Uterus (tissue), 4 donors: ENCODE results near the gene SORCS3. TPM values are rescaled to one million over a fixed set of nuclear protein-coding genes. Genes with fewer than 3 reads are reported as not detected.

Experiments
- DNase-seq, 2 donors: peaks; one replicate each; pipeline ENCODE4 v3.0.0-alpha.2; 2019 to 2020
- H3K27ac ChIP-seq, 2 donors: fragments of 200-600 bp; sonication (generic); 1 replicate in 1 of 2; 2 replicates in 1 of 2; pipeline ENCODE4 v1.5.1; 2016 to 2018
- H3K27me3 ChIP-seq, 2 donors: fragments of 200-600 bp; sonication (generic); one replicate each; pipeline ENCODE4 v1.5.1; 2018 to 2019; ENCODE audit warnings: control low read depth in 1 of 2
- H3K36me3 ChIP-seq, 2 donors: fragments of 200-600 bp; sonication (generic); one replicate each; pipeline ENCODE4 v1.5.1; 2019; ENCODE audit warnings: control low read depth in 1 of 2
- H3K4me1 ChIP-seq, 2 donors: fragments of 200-600 bp; sonication (generic); one replicate each; pipeline ENCODE4 v1.5.1; 2018 to 2019; ENCODE audit warnings: control low read depth in 1 of 2
- H3K4me3 ChIP-seq, 2 donors: fragments of 200-600 bp; sonication (generic); 1 replicate in 1 of 2; 2 replicates in 1 of 2; pipeline ENCODE4 v1.5.1; 2018 to 2019; ENCODE audit warnings: mild to moderate bottlenecking in 1 of 2
- H3K9me3 ChIP-seq, 2 donors: fragments of 200-600 bp; sonication (generic); one replicate each; pipeline ENCODE4 v1.5.1; 2019; ENCODE audit warnings: control low read depth in 1 of 2
- POLR2A ChIP-seq, 2 donors: fragments of 450-650 bp; IDR thresholded peaks; one replicate each; pipeline ENCODE4 v1.6.1; 2016; ENCODE audit warnings: antibody characterized with exemption in 2 of 2, mild to moderate bottlenecking in 1 of 2, moderate library complexity in 1 of 2
- intact Hi-C: fragments of 100-400 bp; cut with DNase I; formaldehyde crosslinking; loops from one replicate; pipeline ENCODE4 v1.15.1; 2023; ENCODE audit warnings: low total_unique reads
- total RNA-seq, 4 donors: library from RNA; depleted of rRNA in 3 of 4; stranded (reverse); fragments of >200 nt in 3 of 4; gene quantifications; one replicate each; pipeline versions ENCODE4 v1.1.0 to v1.2.4, GENCODE V29; 2014 to 2023
- TF ChIP-seq, protein P1 (sequence below), 4 experiments: fragments of 200-600 bp in 2 of 4; fragments of 450-650 bp in 2 of 4; sonication (generic) in 2 of 4; IDR thresholded peaks; one replicate each; pipeline ENCODE4 v1.5.1; 2016 to 2019; ENCODE audit warnings: antibody characterized with exemption in 4 of 4, mild to moderate bottlenecking in 2 of 4, moderate library complexity in 1 of 4
- donor health status: DM: yes; HTN: yes; CAD: no.

Gene SORCS3
- total RNA-seq, 4 donors from 2014 or later = 0.77 to 2.4 TPM; not detected in 2

GRCh38 chr10:105183536-105183935 lies 542.4 kb downstream of the SORCS3 start:
- Histone ChIP-seq H3K4me3 (no peak overlapping the region), H3K36me3 (no peaks in the 10 kb centered on the region), H3K27ac (no peak overlapping the region), H3K9me3 (no peaks in the 10 kb centered on the region), H3K27me3 (no peaks in the 10 kb centered on the region), H3K4me1 (no peaks in the 10 kb centered on the region)
- intact Hi-C loops = no loop called here
- no peak for DNase-seq
- no peak for TF ChIP-seq POLR2A (IDR thresholded peaks at IDR 0.05)
- TF ChIP-seq, protein P1, sequence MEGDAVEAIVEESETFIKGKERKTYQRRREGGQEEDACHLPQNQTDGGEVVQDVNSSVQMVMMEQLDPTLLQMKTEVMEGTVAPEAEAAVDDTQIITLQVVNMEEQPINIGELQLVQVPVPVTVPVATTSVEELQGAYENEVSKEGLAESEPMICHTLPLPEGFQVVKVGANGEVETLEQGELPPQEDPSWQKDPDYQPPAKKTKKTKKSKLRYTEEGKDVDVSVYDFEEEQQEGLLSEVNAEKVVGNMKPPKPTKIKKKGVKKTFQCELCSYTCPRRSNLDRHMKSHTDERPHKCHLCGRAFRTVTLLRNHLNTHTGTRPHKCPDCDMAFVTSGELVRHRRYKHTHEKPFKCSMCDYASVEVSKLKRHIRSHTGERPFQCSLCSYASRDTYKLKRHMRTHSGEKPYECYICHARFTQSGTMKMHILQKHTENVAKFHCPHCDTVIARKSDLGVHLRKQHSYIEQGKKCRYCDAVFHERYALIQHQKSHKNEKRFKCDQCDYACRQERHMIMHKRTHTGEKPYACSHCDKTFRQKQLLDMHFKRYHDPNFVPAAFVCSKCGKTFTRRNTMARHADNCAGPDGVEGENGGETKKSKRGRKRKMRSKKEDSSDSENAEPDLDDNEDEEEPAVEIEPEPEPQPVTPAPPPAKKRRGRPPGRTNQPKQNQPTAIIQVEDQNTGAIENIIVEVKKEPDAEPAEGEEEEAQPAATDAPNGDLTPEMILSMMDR (IDR thresholded peaks at IDR 0.05) = no peak

DNA sequence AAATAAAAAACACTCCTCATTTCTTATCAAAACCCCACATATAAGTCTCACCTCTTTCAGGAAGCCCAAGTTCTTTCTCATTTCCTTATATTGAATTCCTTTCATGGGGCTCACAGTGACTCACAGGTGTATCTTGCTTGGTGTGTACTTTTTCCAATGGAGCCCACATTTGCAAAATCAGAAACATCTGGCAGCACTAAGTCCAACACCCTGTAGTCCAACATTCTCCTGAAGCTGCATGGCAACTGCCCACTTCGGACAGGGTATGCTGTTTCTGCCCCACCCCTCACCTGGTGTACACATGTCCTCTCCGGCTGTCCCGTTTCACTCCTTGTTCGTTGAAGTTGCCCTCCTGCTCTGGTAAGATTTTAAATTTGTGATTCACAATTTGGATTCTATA lies 544.1 kb downstream of the SORCS3 start:
- H3K27ac ChIP-seq = no peak overlapping the region
- H3K4me1 ChIP-seq = no peaks in the 10 kb centered on the region
- no peak overlapping the region for H3K4me3 ChIP-seq
- no peak for DNase-seq
- no peaks in the 10 kb centered on the region for H3K27me3 ChIP-seq
- no peaks in the 10 kb centered on the region for H3K9me3 ChIP-seq
- TF ChIP-seq, protein P1 (IDR thresholded peaks at IDR 0.05) = no peak
- TF ChIP-seq POLR2A (IDR thresholded peaks at IDR 0.05) = no peak
- H3K36me3 ChIP-seq = no peaks in the 10 kb centered on the region
- intact Hi-C loops = no loop called here

DNA sequence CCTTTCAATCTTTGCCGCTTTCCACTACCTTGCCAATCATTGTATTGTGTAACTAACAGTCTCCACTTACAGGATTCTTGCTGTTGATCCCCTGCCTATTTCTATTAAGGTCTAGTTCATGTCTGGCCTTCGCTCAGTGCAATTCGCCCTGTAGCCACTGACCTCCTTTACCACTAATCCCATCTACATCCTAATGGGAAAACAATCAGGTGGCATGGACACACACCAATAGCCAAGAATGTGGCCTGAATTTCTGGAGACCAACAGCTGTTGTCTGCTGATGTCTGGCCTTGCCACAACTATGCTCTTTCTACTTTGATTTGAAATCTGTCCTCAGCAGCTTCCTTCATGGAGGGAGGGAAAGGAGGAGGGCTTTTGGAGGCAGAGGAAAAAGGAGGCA lies 546.2 kb downstream of the SORCS3 start:
- no peak for DNase-seq
- intact Hi-C loops = no loop called here
- no peaks in the 10 kb centered on the region for H3K9me3 ChIP-seq
- no peak overlapping the region for H3K27ac ChIP-seq
- no peaks in the 10 kb centered on the region for H3K27me3 ChIP-seq
- TF ChIP-seq, protein P1 (IDR thresholded peaks at IDR 0.05) = no peak
- TF ChIP-seq POLR2A (IDR thresholded peaks at IDR 0.05) = no peak
- no peaks in the 10 kb centered on the region for H3K36me3 ChIP-seq
- H3K4me1 ChIP-seq = no peaks in the 10 kb centered on the region
- no peak overlapping the region for H3K4me3 ChIP-seq

- TF ChIP-seq, protein P1 (IDR thresholded peaks at IDR 0.05) = no peak
- TF ChIP-seq POLR2A (IDR thresholded peaks at IDR 0.05) = no peak
- H3K4me1 ChIP-seq = no peaks in the 10 kb centered on the region
- no peak overlapping the region for H3K4me3 ChIP-seq
- intact Hi-C loops = no loop called here
- H3K9me3 ChIP-seq = no peaks in the 10 kb centered on the region
- no peaks in the 10 kb centered on the region for H3K36me3 ChIP-seq
- no peak for DNase-seq
- H3K27ac ChIP-seq = no peak overlapping the region
- no peaks in the 10 kb centered on the region for H3K27me3 ChIP-seq
Measured at GRCh38 chr10:105188737-105189462, 547.8 kb downstream of the SORCS3 start.

DNA sequence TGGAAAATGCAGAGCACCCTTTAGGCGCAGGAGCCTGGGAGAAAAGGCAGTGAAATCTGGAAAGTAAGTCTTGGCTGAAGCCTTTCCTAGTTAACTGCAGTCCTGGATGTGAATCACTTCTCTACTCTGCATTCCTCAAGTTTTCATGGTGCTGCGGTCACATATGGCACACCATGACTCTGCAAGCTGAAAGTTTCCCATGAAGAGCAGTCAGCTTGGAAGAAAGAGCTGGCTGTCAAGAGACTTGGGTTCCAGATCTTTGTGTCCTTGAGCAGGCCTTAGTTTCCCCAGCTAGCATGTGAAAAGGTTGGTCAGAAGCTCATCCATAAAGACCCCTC lies 548.3 kb downstream of the SORCS3 start:
- no peak for TF ChIP-seq POLR2A (IDR thresholded peaks at IDR 0.05)
- TF ChIP-seq, protein P1 (IDR thresholded peaks at IDR 0.05) = no peak
- H3K27ac ChIP-seq = no peak overlapping the region
- intact Hi-C loops = no loop called here

More for the DNA sequence above, 548.3 kb downstream of the SORCS3 start:
- no peak for DNase-seq
- Histone ChIP-seq H3K4me1 (no peaks in the 10 kb centered on the region), H3K4me3 (no peak overlapping the region), H3K27me3 (no peaks in the 10 kb centered on the region), H3K36me3 (no peaks in the 10 kb centered on the region), H3K9me3 (no peaks in the 10 kb centered on the region)
